ENCODE measurements around the gene NFKBIL1.

The NFKBIL1 gene

GRCh38 chr6:31538805-31539400 lies 8.5 kb upstream of the NFKBIL1 start:
- Histone ChIP-seq H3K4me1 (ENCODE audit: control insufficient read depth, insufficient read depth, low read length) (peaks cover 22% of the 10 kb centered on the region), H3K27me3 (replicated peaks; ENCODE audit: control insufficient read depth, insufficient read depth, low read length) (no peaks in the 10 kb centered on the region), H3K36me3 (ENCODE audit: control insufficient read depth, insufficient read depth, low read length, severe bottlenecking) (peaks cover 62% of the 10 kb centered on the region), H3K4me3 (ENCODE audit: low read length) (peak overlapping the region; percentile 92), H3K9me3 (ENCODE audit: control insufficient read depth, low read length) (no peaks in the 10 kb centered on the region), H3K9ac (ENCODE audit: low read length) (peak overlapping the region; percentile 97)
- no peak for DNase-seq (ENCODE audit: low read depth)

GRCh38 chr6:31540640-31541039 lies 6.8 kb upstream of the NFKBIL1 start:
- DNase-seq (ENCODE audit: low read depth) = no peak
- peak overlapping the region; percentile 92 for H3K4me3 ChIP-seq (ENCODE audit: low read length)
- peak overlapping the region; percentile 97 for H3K9ac ChIP-seq (ENCODE audit: low read length)
- H3K36me3 ChIP-seq (ENCODE audit: control insufficient read depth, insufficient read depth, low read length, severe bottlenecking) = peaks cover 45% of the 10 kb centered on the region
- no peaks in the 10 kb centered on the region for H3K27me3 ChIP-seq (replicated peaks; ENCODE audit: control insufficient read depth, insufficient read depth, low read length)
- no peaks in the 10 kb centered on the region for H3K9me3 ChIP-seq (ENCODE audit: control insufficient read depth, low read length)
- H3K4me1 ChIP-seq (ENCODE audit: control insufficient read depth, insufficient read depth, low read length) = peaks cover 22% of the 10 kb centered on the region

GRCh38 chr6:31541059-31541657 lies 6.2 kb upstream of the NFKBIL1 start:
- peak overlapping the region; percentile 97 for H3K9ac ChIP-seq (ENCODE audit: low read length)
- peak; percentile 78 for DNase-seq (ENCODE audit: low read depth)
- peak overlapping the region; percentile 92 for H3K4me3 ChIP-seq (ENCODE audit: low read length)
- H3K9me3 ChIP-seq (ENCODE audit: control insufficient read depth, low read length) = no peaks in the 10 kb centered on the region
- H3K4me1 ChIP-seq (ENCODE audit: control insufficient read depth, insufficient read depth, low read length) = peaks cover 22% of the 10 kb centered on the region
- H3K36me3 ChIP-seq (ENCODE audit: control insufficient read depth, insufficient read depth, low read length, severe bottlenecking) = peaks cover 39% of the 10 kb centered on the region
- no peaks in the 10 kb centered on the region for H3K27me3 ChIP-seq (replicated peaks; ENCODE audit: control insufficient read depth, insufficient read depth, low read length)

GRCh38 chr6:31541658-31542521 lies 5.5 kb upstream of the NFKBIL1 start, which contains the start of gene DDX39B:
Gene DDX39B (minus strand): TSS chr6:31542003. CDS start chr6:31540532, 1,471 bp downstream.
- Histone ChIP-seq H3K9ac (ENCODE audit: low read length) (peak within 1 kb of the TSS; percentile 97), H3K9me3 (ENCODE audit: control insufficient read depth, low read length) (no peaks in the 10 kb centered on the region), H3K36me3 (ENCODE audit: control insufficient read depth, insufficient read depth, low read length, severe bottlenecking) (peaks cover 32% of the 10 kb centered on the region), H3K4me3 (ENCODE audit: low read length) (peak within 1 kb of the TSS; percentile 92), H3K27me3 (replicated peaks; ENCODE audit: control insufficient read depth, insufficient read depth, low read length) (no peaks in the 10 kb centered on the region), H3K4me1 (ENCODE audit: control insufficient read depth, insufficient read depth, low read length) (peaks cover 22% of the 10 kb centered on the region)
- peak; percentile 99 for DNase-seq (ENCODE audit: low read depth)

- peaks cover 16% of the 10 kb centered on the region for H3K36me3 ChIP-seq (ENCODE audit: control insufficient read depth, insufficient read depth, low read length, severe bottlenecking)
- H3K9me3 ChIP-seq (ENCODE audit: control insufficient read depth, low read length) = no peaks in the 10 kb centered on the region
- H3K4me1 ChIP-seq (ENCODE audit: control insufficient read depth, insufficient read depth, low read length) = peaks cover 30% of the 10 kb centered on the region
- DNase-seq (ENCODE audit: low read depth) = no peak
- peak overlapping the region; percentile 97 for H3K9ac ChIP-seq (ENCODE audit: low read length)
- H3K4me3 ChIP-seq (ENCODE audit: low read length) = no peak overlapping the region
- H3K27me3 ChIP-seq (replicated peaks; ENCODE audit: control insufficient read depth, insufficient read depth, low read length) = no peaks in the 10 kb centered on the region
These were observed 3.8 kb upstream of the NFKBIL1 start for GRCh38 chr6:31543639-31544038.

- H3K9me3 ChIP-seq (ENCODE audit: control insufficient read depth, low read length) = no peaks in the 10 kb centered on the region
- no peak for DNase-seq (ENCODE audit: low read depth)
- no peak overlapping the region for H3K4me3 ChIP-seq (ENCODE audit: low read length)
- H3K27me3 ChIP-seq (replicated peaks; ENCODE audit: control insufficient read depth, insufficient read depth, low read length) = no peaks in the 10 kb centered on the region
- H3K9ac ChIP-seq (ENCODE audit: low read length) = no peak overlapping the region
- H3K4me1 ChIP-seq (ENCODE audit: control insufficient read depth, insufficient read depth, low read length) = peaks cover 23% of the 10 kb centered on the region
- peaks cover 15% of the 10 kb centered on the region for H3K36me3 ChIP-seq (ENCODE audit: control insufficient read depth, insufficient read depth, low read length, severe bottlenecking)
These were observed 2.7 kb upstream of the NFKBIL1 start for GRCh38 chr6:31544676-31545075.

GRCh38 chr6:31545291-31545690 lies 2.1 kb upstream of the NFKBIL1 start:
- no peak for DNase-seq (ENCODE audit: low read depth)
- Histone ChIP-seq H3K9ac (ENCODE audit: low read length) (no peak overlapping the region), H3K4me1 (ENCODE audit: control insufficient read depth, insufficient read depth, low read length) (peaks cover 17% of the 10 kb centered on the region), H3K9me3 (ENCODE audit: control insufficient read depth, low read length) (no peaks in the 10 kb centered on the region), H3K36me3 (ENCODE audit: control insufficient read depth, insufficient read depth, low read length, severe bottlenecking) (peaks cover 14% of the 10 kb centered on the region), H3K27me3 (replicated peaks; ENCODE audit: control insufficient read depth, insufficient read depth, low read length) (no peaks in the 10 kb centered on the region), H3K4me3 (ENCODE audit: low read length) (no peak overlapping the region)

- no peaks in the 10 kb centered on the region for H3K9me3 ChIP-seq (ENCODE audit: control insufficient read depth, low read length)
These were observed 960 bp upstream of the NFKBIL1 start, which contains the start of gene ATP6V1G2 for GRCh38 chr6:31546339-31546957. Gene ATP6V1G2 (minus strand): TSS chr6:31546608. CDS start chr6:31546559, 49 bp downstream.

GRCh38 chr6:31547727-31548543 lies 527 bp downstream of the NFKBIL1 start:
- DNase-seq (ENCODE audit: low read depth) = no peak
- peaks cover 13% of the 10 kb centered on the region for H3K4me1 ChIP-seq (ENCODE audit: control insufficient read depth, insufficient read depth, low read length)
- H3K9me3 ChIP-seq (ENCODE audit: control insufficient read depth, low read length) = no peaks in the 10 kb centered on the region
- no peaks in the 10 kb centered on the region for H3K27me3 ChIP-seq (replicated peaks; ENCODE audit: control insufficient read depth, insufficient read depth, low read length)
- peak overlapping the region; percentile 84 for H3K4me3 ChIP-seq (ENCODE audit: low read length)
- H3K9ac ChIP-seq (ENCODE audit: low read length) = peak overlapping the region; percentile 91
- H3K36me3 ChIP-seq (ENCODE audit: control insufficient read depth, insufficient read depth, low read length, severe bottlenecking) = peaks cover 23% of the 10 kb centered on the region

More at GRCh38 chr6:31546339-31546957, 960 bp upstream of the NFKBIL1 start, which contains the start of gene ATP6V1G2:
- Histone ChIP-seq H3K27me3 (replicated peaks; ENCODE audit: control insufficient read depth, insufficient read depth, low read length) (no peaks in the 10 kb centered on the region), H3K4me1 (ENCODE audit: control insufficient read depth, insufficient read depth, low read length) (peaks cover 13% of the 10 kb centered on the region), H3K36me3 (ENCODE audit: control insufficient read depth, insufficient read depth, low read length, severe bottlenecking) (peaks cover 23% of the 10 kb centered on the region), H3K4me3 (ENCODE audit: low read length) (peak within 1 kb of the TSS; percentile 84), H3K9ac (ENCODE audit: low read length) (peak within 1 kb of the TSS; percentile 91)
- peak; percentile 96 for DNase-seq (ENCODE audit: low read depth)

GRCh38 chr6:31548544-31548873 lies 1.1 kb downstream of the NFKBIL1 start:
- Histone ChIP-seq H3K36me3 (ENCODE audit: control insufficient read depth, insufficient read depth, low read length, severe bottlenecking) (peaks cover 29% of the 10 kb centered on the region), H3K9me3 (ENCODE audit: control insufficient read depth, low read length) (no peaks in the 10 kb centered on the region), H3K4me1 (ENCODE audit: control insufficient read depth, insufficient read depth, low read length) (peaks cover 13% of the 10 kb centered on the region), H3K4me3 (ENCODE audit: low read length) (peak overlapping the region; percentile 84), H3K9ac (ENCODE audit: low read length) (peak overlapping the region; percentile 91), H3K27me3 (replicated peaks; ENCODE audit: control insufficient read depth, insufficient read depth, low read length) (no peaks in the 10 kb centered on the region)
- no peak for DNase-seq (ENCODE audit: low read depth)
